Mesenchymal stem cell (in vitro differentiated cells and primary cell): ENCODE results near the gene IDI2.
A peak's percentile ranks its signal among the peaks of the same experiment; 100 is the strongest.

Experiments
- DNase-seq: peaks from one replicate; pipeline ENCODE4 v3.0.0-alpha.2; 2013
- H2AFZ ChIP-seq: one replicate; pipeline ENCODE4 v1.6.1; 2013; ENCODE audit warnings: low read depth, mild to moderate bottlenecking, control low read depth, inconsistent platforms, low read length, moderate library complexity
- H2AK5ac ChIP-seq: 2 replicates; pipeline ENCODE4 v1.6.1; 2013; ENCODE audit warnings: low read length, moderate library complexity, mild to moderate bottlenecking, inconsistent platforms; ENCODE audit not compliant: severe bottlenecking
- H2BK120ac ChIP-seq: one replicate; pipeline ENCODE4 v1.6.1; 2013; ENCODE audit warnings: low read depth, mild to moderate bottlenecking, inconsistent platforms, low read length, moderate library complexity
- H2BK12ac ChIP-seq, 2 experiments: one replicate each; pipeline ENCODE4 v1.6.1; 2013; ENCODE audit warnings: inconsistent platforms in 2 of 2, low read length in 2 of 2, mild to moderate bottlenecking in 2 of 2, moderate library complexity in 2 of 2, control low read depth in 1 of 2
- H2BK15ac ChIP-seq: one replicate; pipeline ENCODE4 v1.6.1; 2013; ENCODE audit warnings: mild to moderate bottlenecking, low read depth, inconsistent platforms; ENCODE audit not compliant: poor library complexity, severe bottlenecking
- H2BK5ac ChIP-seq: 2 replicates; pipeline ENCODE4 v1.6.1; 2013; ENCODE audit warnings: low read depth, mild to moderate bottlenecking, low read length, control low read depth, inconsistent platforms; ENCODE audit not compliant: poor library complexity, severe bottlenecking
- H3K14ac ChIP-seq, 2 experiments: one replicate each; pipeline ENCODE4 v1.6.1; 2013; ENCODE audit warnings: inconsistent platforms in 2 of 2, low read length in 2 of 2, control low read depth in 1 of 2, mild to moderate bottlenecking in 1 of 2, moderate library complexity in 1 of 2
- H3K18ac ChIP-seq, 2 experiments: one replicate each; pipeline ENCODE4 v1.6.1; 2013; ENCODE audit warnings: inconsistent platforms in 2 of 2, low read length in 2 of 2, control low read depth in 1 of 2, low read depth in 1 of 2, mild to moderate bottlenecking in 1 of 2
- H3K23ac ChIP-seq, 2 experiments: one replicate each; pipeline ENCODE4 v1.6.1; 2013; ENCODE audit warnings: inconsistent platforms in 2 of 2, low read length in 2 of 2, mild to moderate bottlenecking in 2 of 2, moderate library complexity in 2 of 2, control low read depth in 1 of 2
- H3K27ac ChIP-seq: 2 replicates; pipeline ENCODE4 v1.5.1; 2013; ENCODE audit warnings: mild to moderate bottlenecking, moderate library complexity, low read length, control low read depth, inconsistent platforms; ENCODE audit not compliant: poor library complexity, severe bottlenecking
- H3K27me3 ChIP-seq, 2 experiments: 2 replicates each; pipeline versions ENCODE4 v1.6.1 to v1.7.0; 2013; ENCODE audit warnings: low read length in 2 of 2, mild to moderate bottlenecking in 2 of 2, moderate library complexity in 2 of 2, control low read depth in 1 of 2, inconsistent platforms in 1 of 2; ENCODE audit not compliant: control insufficient read depth in 1 of 2, insufficient read depth in 1 of 2
- H3K36me3 ChIP-seq, 2 experiments: 2 replicates each; pipeline versions ENCODE4 v1.6.1 to v1.7.0; 2013; ENCODE audit warnings: low read length in 2 of 2, control low read depth in 1 of 2, inconsistent platforms in 1 of 2, low read depth in 1 of 2, mild to moderate bottlenecking in 1 of 2; ENCODE audit not compliant: insufficient read depth in 2 of 2, control insufficient read depth in 1 of 2
- H3K4ac ChIP-seq, 2 experiments: one replicate each; pipeline ENCODE4 v1.6.1; 2013; ENCODE audit warnings: inconsistent platforms in 2 of 2, low read length in 2 of 2, mild to moderate bottlenecking in 2 of 2, moderate library complexity in 2 of 2, control low read depth in 1 of 2, low read depth in 1 of 2
- H3K4me1 ChIP-seq: 2 replicates; pipeline ENCODE4 v1.6.1; 2013; ENCODE audit warnings: low read depth, low read length, control low read depth; ENCODE audit not compliant: control insufficient read depth, insufficient read depth
- H3K4me2 ChIP-seq: 2 replicates; pipeline ENCODE4 v1.6.1; 2013; ENCODE audit warnings: low read length, mild to moderate bottlenecking, inconsistent platforms; ENCODE audit not compliant: poor library complexity, severe bottlenecking
- H3K4me3 ChIP-seq, 2 experiments: 2 replicates each; pipeline versions ENCODE4 v1.5.1 to v1.7.0; 2013; ENCODE audit warnings: low read length in 2 of 2, mild to moderate bottlenecking in 2 of 2, control low read depth in 1 of 2, low read depth in 1 of 2; ENCODE audit not compliant: insufficient read depth in 1 of 2
- H3K79me1 ChIP-seq: replicated peaks from 2 replicates; pipeline ENCODE4 v1.6.1; 2013; ENCODE audit warnings: mild to moderate bottlenecking, control low read depth, low read length, inconsistent platforms; ENCODE audit not compliant: poor library complexity, severe bottlenecking
- H3K9ac ChIP-seq: 2 replicates; pipeline ENCODE4 v1.7.0; 2013; ENCODE audit warnings: mild to moderate bottlenecking, low read length, moderate library complexity
- H3K9me3 ChIP-seq: 2 replicates; pipeline ENCODE4 v1.7.0; 2013; ENCODE audit warnings: mild to moderate bottlenecking, low read length; ENCODE audit not compliant: control insufficient read depth
- H4K8ac ChIP-seq: one replicate; pipeline ENCODE4 v1.6.1; 2013; ENCODE audit warnings: inconsistent platforms, mild to moderate bottlenecking, low read length, moderate library complexity
- H4K91ac ChIP-seq: one replicate; pipeline ENCODE4 v1.6.1; 2013; ENCODE audit warnings: mild to moderate bottlenecking, low read length, inconsistent platforms
- WGBS: methylation state at CpG from one replicate; pipeline ENCODE4 v1.1.7; 2013; ENCODE audit warnings: mixed read lengths; 5-methylcytosine and 5-hydroxymethylcytosine counted together

The IDI2 gene

GRCh38 chr10:1020958-1021357 lies 4.7 kb downstream of the IDI2 start:
- Histone ChIP-seq H3K27me3 (no peaks in the 10 kb centered on the region), H4K8ac (no peak overlapping the region), H3K4ac (no peak overlapping the region), H2BK120ac (no peak overlapping the region), H3K18ac (no peak overlapping the region), H3K9me3 (no peaks in the 10 kb centered on the region), H3K27ac (no peak overlapping the region), H3K4me3 (no peak overlapping the region), H3K4me1 (no peaks in the 10 kb centered on the region), H3K14ac (no peak overlapping the region), H3K36me3 (peaks cover 36 to 53% of the 10 kb centered on the region in 2 experiments), H2AK5ac (no peak overlapping the region), H2BK12ac (no peak overlapping the region), H3K23ac (no peak overlapping the region), H3K9ac (no peak overlapping the region), H2AFZ (no peak overlapping the region), H2BK15ac (no peak overlapping the region), H3K79me1 (peaks cover 8% of the 10 kb centered on the region), H4K91ac (no peak overlapping the region), H3K4me2 (no peak overlapping the region), H2BK5ac (no peak overlapping the region)
- DNase-seq, result no peak
- WGBS, result 97% methylated on average over 9 of the region's 9 CpGs

DNA sequence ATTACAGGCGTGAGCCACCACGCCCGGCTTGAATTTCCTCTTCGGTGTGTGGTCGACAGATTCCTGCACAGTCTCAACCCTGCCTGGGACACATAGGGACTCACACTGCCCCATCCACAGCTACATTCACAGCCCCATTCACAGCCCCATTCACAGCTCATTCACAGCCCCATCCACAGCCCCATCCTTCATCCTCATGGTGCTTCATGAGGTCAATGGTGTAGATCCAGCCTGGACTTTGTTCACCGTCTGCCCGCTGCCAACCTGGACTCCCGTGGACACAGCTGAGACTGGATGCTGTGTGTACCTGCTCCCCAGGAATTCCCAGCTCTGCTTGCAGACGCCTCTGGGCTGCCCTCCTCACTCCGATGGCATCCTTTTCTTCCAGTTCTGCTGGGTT lies 5.2 kb downstream of the IDI2 start:
- H2BK5ac ChIP-seq, result no peak overlapping the region
- peak overlapping the region in 1 of 2 experiments; percentile 45 for H2BK12ac ChIP-seq
- no peak overlapping the region for H3K9ac ChIP-seq
- no peak overlapping the region for H4K8ac ChIP-seq
- H2BK15ac ChIP-seq, result no peak overlapping the region
- no peaks in the 10 kb centered on the region for H3K27me3 ChIP-seq
- no peak overlapping the region for H2BK120ac ChIP-seq
- peaks cover 41 to 57% of the 10 kb centered on the region in 2 experiments for H3K36me3 ChIP-seq
- DNase-seq, result no peak
- no peak overlapping the region for H3K18ac ChIP-seq
- no peak overlapping the region for H3K4me2 ChIP-seq
- 82% methylated on average over 9 of the region's 10 CpGs for WGBS
- no peak overlapping the region for H3K23ac ChIP-seq
- no peak overlapping the region for H3K27ac ChIP-seq
- no peak overlapping the region for H2AK5ac ChIP-seq
- no peaks in the 10 kb centered on the region for H3K4me1 ChIP-seq
- H3K79me1 ChIP-seq, result peaks cover 12% of the 10 kb centered on the region
- H3K4ac ChIP-seq, result no peak overlapping the region
- no peak overlapping the region for H3K14ac ChIP-seq
- no peak overlapping the region for H3K4me3 ChIP-seq
- H3K9me3 ChIP-seq, result no peaks in the 10 kb centered on the region
- no peak overlapping the region for H2AFZ ChIP-seq
- no peak overlapping the region for H4K91ac ChIP-seq

DNA sequence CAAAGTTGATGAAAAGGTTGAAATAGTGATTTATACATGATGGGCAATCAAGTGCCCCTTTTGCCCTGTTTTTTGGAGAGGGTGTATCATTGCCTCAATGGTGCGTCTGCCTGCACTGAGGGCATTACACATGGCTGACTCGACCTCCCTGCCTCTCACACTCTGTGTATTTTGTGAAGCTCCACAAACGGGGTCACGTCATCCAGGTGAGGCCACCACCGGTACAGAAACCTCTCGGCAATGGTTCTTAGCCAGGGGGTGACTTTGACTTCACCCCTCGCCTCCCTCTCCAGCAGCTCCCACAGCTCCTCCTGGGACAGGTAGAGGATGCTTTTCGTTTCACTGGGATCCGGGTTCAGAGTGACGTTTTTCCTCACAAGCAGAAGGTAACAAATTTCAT lies 6.3 kb downstream of the IDI2 start:
- H4K91ac ChIP-seq, result peak overlapping the region; percentile 44
- no peak overlapping the region for H2BK120ac ChIP-seq
- H3K79me1 ChIP-seq, result peaks cover 16% of the 10 kb centered on the region
- no peak overlapping the region for H3K9ac ChIP-seq
- no peak overlapping the region for H3K23ac ChIP-seq
- H4K8ac ChIP-seq, result no peak overlapping the region
- no peak overlapping the region for H2BK5ac ChIP-seq
- H3K4me3 ChIP-seq, result no peak overlapping the region
- H3K9me3 ChIP-seq, result no peaks in the 10 kb centered on the region
- no peak for DNase-seq
- H2BK15ac ChIP-seq, result no peak overlapping the region
- peaks cover 51 to 60% of the 10 kb centered on the region in 2 experiments for H3K36me3 ChIP-seq
- H3K4me1 ChIP-seq, result no peaks in the 10 kb centered on the region
- H2BK12ac ChIP-seq, result no peak overlapping the region
- no peak overlapping the region for H3K18ac ChIP-seq
- 98% methylated on average over 9 of the region's 10 CpGs for WGBS
- H3K4ac ChIP-seq, result no peak overlapping the region
- H2AK5ac ChIP-seq, result no peak overlapping the region
- no peaks in the 10 kb centered on the region for H3K27me3 ChIP-seq
- no peak overlapping the region for H3K14ac ChIP-seq
- no peak overlapping the region for H3K4me2 ChIP-seq
- no peak overlapping the region for H2AFZ ChIP-seq
- H3K27ac ChIP-seq, result no peak overlapping the region

- H3K27me3 ChIP-seq, result no peaks in the 10 kb centered on the region
- no peaks in the 10 kb centered on the region for H3K9me3 ChIP-seq
- no peak overlapping the region for H3K23ac ChIP-seq
- no peak overlapping the region for H3K14ac ChIP-seq
- no peak overlapping the region for H2BK15ac ChIP-seq
- H2BK12ac ChIP-seq, result no peak overlapping the region
- no peak overlapping the region for H2AFZ ChIP-seq
- H3K36me3 ChIP-seq, result peaks cover 65 to 85% of the 10 kb centered on the region in 2 experiments
- no peak for DNase-seq
- no peak overlapping the region for H4K91ac ChIP-seq
- H2BK5ac ChIP-seq, result no peak overlapping the region
- H4K8ac ChIP-seq, result no peak overlapping the region
- no peak overlapping the region for H3K18ac ChIP-seq
- 95% methylated on average over 11 of the region's 11 CpGs for WGBS
- no peak overlapping the region for H2AK5ac ChIP-seq
- H3K4me2 ChIP-seq, result no peak overlapping the region
- H2BK120ac ChIP-seq, result no peak overlapping the region
- no peak overlapping the region for H3K4ac ChIP-seq
- H3K9ac ChIP-seq, result no peak overlapping the region
- H3K4me1 ChIP-seq, result no peaks in the 10 kb centered on the region
- no peak overlapping the region for H3K27ac ChIP-seq
- H3K4me3 ChIP-seq, result no peak overlapping the region
- peaks cover 30% of the 10 kb centered on the region for H3K79me1 ChIP-seq
Measured at GRCh38 chr10:1015688-1016087, 10.0 kb downstream of the IDI2 start.
